Stimulated activated CD8-positive, alpha-beta memory T cell treated with anti-CD3 and anti-CD28 coated beads, Interleukin-7, amount 100 ng/mL, for 4 hours (primary cell): ENCODE measurements around the gene PRRX2.
A peak's percentile ranks its signal among the peaks of the same experiment; 100 is the strongest.
"Not testable (repeated sequence)": the region's sequence is repeated elsewhere in the genome, so short reads cannot be mapped to it uniquely, and the experiment has no call there.

Source experiments
- DNase-seq, 2 donors: peaks; one replicate each; pipeline ENCODE4 v3.0.0-alpha.2; 2020; ENCODE audit warnings: low read depth in 2 of 2

PRRX2 gene

GRCh38 chr9:129653823-129654553 is 11.5 kb upstream of the PRRX2 start:
- DNase-seq, result no peak

GRCh38 chr9:129654554-129655040 is 10.8 kb upstream of the PRRX2 start:
- no peak for DNase-seq

GRCh38 chr9:129655154-129655553 is 10.3 kb upstream of the PRRX2 start:
- no peak for DNase-seq

GRCh38 chr9:129655696-129656095 is 9.8 kb upstream of the PRRX2 start:
- no peak for DNase-seq

- no peak for DNase-seq
Observed at GRCh38 chr9:129656795-129657390, 8.6 kb upstream of the PRRX2 start.

- no peak for DNase-seq
Observed at GRCh38 chr9:129661029-129661428, 4.4 kb upstream of the PRRX2 start.

- DNase-seq, result not testable (repeated sequence)
Observed at GRCh38 chr9:129662239-129662638, 3.2 kb upstream of the PRRX2 start.

GRCh38 chr9:129664746-129665388 is 580 bp upstream of the PRRX2 start:
- DNase-seq, result no peak

- no peak for DNase-seq
Observed at GRCh38 chr9:129665814-129666520, 520 bp downstream of the PRRX2 start.

- no peak for DNase-seq
Observed at GRCh38 chr9:129666575-129666974, 1.1 kb downstream of the PRRX2 start.

- DNase-seq, result no peak
Observed at GRCh38 chr9:129667378-129667777, 1.9 kb downstream of the PRRX2 start.

GRCh38 chr9:129667850-129668249 is 2.4 kb downstream of the PRRX2 start:
- no peak for DNase-seq

GRCh38 chr9:129669141-129669718 is 3.8 kb downstream of the PRRX2 start:
- DNase-seq, result no peak

- no peak for DNase-seq
Observed at GRCh38 chr9:129669946-129670345, 4.5 kb downstream of the PRRX2 start.

GRCh38 chr9:129671065-129671464 is 5.6 kb downstream of the PRRX2 start:
- DNase-seq, result no peak

- DNase-seq, result peak in 1 of 2 donors; percentile 8
Observed at GRCh38 chr9:129671519-129671918, 6.1 kb downstream of the PRRX2 start.

GRCh38 chr9:129672702-129673101 is 7.3 kb downstream of the PRRX2 start:
- no peak for DNase-seq

GRCh38 chr9:129673602-129674001 is 8.2 kb downstream of the PRRX2 start:
- no peak for DNase-seq

GRCh38 chr9:129674229-129674628 is 8.8 kb downstream of the PRRX2 start:
- no peak for DNase-seq

- no peak for DNase-seq
Observed at GRCh38 chr9:129675620-129676019, 10.2 kb downstream of the PRRX2 start.

- no peak for DNase-seq
Observed at GRCh38 chr9:129676287-129676686, 10.8 kb downstream of the PRRX2 start.

- DNase-seq, result no peak
Observed at GRCh38 chr9:129676975-129677374, 11.5 kb downstream of the PRRX2 start.
